Activated naive CD4-positive, alpha-beta T cell (primary cell): Measurements from ENCODE around the gene MDC1.
A peak's percentile ranks its signal among the peaks of the same experiment; 100 is the strongest.
"Not testable (repeated sequence)": the region's sequence is repeated elsewhere in the genome, so short reads cannot be mapped to it uniquely, and the experiment has no call there.

Source experiments
- DNase-seq, 4 experiments: peaks; one replicate each; lab custom pipeline; 2025; lab: John Stamatoyannopoulos, UW

The MDC1 gene, protein sequence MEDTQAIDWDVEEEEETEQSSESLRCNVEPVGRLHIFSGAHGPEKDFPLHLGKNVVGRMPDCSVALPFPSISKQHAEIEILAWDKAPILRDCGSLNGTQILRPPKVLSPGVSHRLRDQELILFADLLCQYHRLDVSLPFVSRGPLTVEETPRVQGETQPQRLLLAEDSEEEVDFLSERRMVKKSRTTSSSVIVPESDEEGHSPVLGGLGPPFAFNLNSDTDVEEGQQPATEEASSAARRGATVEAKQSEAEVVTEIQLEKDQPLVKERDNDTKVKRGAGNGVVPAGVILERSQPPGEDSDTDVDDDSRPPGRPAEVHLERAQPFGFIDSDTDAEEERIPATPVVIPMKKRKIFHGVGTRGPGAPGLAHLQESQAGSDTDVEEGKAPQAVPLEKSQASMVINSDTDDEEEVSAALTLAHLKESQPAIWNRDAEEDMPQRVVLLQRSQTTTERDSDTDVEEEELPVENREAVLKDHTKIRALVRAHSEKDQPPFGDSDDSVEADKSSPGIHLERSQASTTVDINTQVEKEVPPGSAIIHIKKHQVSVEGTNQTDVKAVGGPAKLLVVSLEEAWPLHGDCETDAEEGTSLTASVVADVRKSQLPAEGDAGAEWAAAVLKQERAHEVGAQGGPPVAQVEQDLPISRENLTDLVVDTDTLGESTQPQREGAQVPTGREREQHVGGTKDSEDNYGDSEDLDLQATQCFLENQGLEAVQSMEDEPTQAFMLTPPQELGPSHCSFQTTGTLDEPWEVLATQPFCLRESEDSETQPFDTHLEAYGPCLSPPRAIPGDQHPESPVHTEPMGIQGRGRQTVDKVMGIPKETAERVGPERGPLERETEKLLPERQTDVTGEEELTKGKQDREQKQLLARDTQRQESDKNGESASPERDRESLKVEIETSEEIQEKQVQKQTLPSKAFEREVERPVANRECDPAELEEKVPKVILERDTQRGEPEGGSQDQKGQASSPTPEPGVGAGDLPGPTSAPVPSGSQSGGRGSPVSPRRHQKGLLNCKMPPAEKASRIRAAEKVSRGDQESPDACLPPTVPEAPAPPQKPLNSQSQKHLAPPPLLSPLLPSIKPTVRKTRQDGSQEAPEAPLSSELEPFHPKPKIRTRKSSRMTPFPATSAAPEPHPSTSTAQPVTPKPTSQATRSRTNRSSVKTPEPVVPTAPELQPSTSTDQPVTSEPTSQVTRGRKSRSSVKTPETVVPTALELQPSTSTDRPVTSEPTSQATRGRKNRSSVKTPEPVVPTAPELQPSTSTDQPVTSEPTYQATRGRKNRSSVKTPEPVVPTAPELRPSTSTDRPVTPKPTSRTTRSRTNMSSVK (N-terminal part only)

DNA sequence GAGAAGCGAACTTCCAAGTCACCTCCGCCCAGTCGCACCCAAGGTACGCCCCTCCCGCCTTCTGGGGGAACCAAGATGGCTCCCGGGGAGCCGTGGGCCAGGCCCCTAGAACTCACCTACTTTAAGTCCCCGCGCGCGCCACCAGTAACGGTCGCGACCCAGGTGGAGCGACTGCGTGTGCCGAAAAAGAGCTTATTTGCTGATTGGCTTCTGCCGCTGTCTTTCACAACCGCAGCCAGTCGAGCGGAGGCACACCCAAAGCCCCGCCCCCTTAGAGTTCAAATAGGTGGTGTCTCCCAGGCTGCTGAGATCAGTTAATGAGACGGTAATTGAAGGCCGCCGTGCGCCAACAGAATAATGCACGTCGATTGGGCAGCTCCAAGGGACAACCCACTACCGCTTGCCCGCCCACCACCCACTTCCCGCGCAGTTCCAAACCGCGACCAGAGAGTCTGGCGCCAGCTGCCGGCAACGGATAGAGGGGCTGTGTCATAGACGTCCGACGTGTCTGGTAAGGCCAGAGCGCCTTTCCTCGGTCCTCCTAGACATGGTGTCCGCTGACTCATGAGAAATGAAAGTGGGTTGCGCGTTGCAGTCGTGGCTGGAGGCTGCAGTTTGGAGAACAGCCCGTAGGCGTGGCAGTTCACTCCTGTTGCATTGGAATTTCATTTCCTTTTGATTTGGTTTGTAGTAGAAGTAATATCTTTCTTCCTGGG lies at the start of gene MDC1:
MDC1 (minus strand) TSS at position 153 of the 716 bp plus-strand sequence. CDS start 2,106 bp downstream, outside the sequence.
- peak; percentile 93 to 97 (median 94) for DNase-seq

DNA sequence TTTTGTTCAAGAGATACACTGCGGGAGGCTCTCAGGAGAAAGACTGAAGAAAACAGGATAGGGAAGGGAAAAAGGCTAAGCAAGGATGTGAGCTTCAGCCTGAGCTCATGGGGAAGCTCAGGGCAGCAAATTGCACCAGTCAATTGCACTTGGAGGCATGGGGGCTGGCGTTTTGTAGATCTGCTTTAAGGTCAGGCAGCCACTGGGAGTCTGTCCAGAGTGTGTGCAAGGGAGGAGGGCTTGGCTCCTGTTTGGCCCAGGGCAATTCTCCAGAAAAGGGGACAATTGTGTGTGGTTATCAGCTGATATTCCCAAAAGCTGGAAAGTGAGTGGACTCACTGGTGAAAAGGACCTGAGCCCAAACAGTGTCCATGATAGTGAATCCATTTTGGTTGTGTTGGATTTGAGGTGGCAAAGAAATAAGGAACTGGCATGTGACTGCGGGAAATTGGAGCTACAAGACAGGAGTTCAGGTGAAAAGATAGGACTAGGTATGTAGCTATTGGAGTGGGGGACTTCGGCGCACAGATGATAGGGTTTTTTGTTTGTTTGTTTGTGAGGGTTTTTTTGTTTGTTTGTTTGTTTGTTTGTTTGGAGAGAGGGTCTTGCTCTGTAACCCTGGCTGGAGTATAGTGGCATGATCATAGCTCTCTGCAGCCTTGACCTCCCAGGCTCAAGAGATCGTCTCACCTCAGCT lies 49.5 kb upstream of the MDC1 start:
- DNase-seq = no peak

DNA sequence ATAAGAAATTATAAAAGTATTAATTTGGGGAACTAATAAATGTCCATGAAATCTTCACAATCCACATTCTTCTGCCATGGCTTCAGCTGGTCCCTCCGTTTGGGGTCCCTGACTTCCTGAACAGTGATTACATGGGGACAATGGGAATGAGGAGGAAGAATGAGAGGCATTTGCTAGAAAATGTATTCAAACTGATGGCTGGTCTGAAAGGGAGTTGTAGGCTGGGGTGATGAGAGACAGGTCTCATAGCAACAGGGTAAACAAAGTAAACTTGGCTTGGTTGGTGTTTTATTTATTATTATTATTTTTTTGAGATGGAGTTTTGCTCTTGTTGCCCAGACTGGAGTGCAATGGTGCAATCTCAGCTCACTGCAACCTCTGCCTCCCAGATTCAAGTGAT lies 48.4 kb upstream of the MDC1 start:
- not testable (repeated sequence) for DNase-seq

DNA sequence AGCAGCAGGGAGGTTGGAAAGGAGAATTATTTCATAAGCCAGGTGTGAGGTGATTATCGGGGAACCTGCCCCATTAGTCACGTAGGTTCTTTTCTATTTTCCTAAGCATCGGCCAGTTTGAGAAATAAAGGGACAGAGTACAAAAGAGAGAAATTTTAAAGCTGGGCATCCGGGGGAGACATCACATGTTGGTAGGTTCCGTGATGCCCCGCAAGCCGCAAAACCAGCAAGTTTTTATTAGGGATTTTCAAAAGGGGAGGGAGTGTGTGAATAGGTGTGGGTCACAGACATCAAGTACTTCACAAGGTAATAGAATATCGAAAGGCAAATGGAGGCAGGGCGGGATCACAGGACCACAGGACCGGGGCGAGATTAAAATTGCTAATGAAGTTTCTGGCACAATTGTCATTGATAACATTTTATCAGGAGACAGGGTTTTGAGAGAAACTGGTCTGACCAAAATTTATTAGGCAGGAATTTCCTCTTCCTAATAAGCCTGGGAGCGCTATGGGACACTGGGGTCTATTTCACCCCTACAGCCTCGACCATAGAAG lies 47.5 kb upstream of the MDC1 start:
- DNase-seq = not testable (repeated sequence)

DNA sequence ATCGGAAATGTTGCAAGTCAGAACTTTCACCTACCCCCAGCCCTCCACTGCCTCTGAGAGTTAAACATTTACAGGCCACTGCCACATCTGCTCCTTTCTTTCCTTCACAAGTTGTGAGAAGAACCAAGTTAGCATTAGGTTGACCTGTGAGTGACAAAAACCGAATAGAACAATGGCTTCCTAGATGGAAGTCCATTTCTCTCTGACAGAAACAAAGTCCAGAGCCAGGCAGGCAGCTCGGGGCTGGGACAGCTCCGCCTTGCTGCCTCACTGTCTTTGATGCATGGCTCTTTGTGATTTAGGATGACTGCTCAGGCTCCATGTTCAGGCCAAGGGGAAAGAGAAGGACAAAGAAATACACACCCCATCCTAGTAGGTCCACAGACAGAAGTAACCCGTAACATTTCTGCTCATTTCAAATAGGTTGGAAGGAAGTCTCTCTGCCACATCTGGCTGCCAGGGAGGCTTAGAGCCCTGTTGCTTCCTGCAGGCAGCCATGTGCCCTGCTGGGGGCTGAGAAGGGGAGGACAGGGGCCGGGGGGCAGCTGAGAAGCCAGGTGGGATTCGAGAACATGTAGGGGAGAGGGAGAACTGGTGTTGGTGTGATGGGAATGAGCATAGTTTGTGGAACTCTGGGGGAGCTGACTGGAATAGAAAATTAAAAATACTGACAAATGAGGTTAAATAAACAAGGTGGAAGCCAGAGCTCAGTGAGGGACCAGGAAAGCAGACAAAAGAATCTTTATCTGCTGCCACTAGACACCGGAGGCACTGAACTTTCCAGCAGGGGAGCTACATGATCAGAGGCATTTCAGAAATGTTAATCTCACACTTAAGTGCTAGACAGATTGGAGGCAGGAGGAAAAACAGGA lies 46.8 kb upstream of the MDC1 start:
- DNase-seq = peak in 1 of 4 experiments; percentile 13

DNA sequence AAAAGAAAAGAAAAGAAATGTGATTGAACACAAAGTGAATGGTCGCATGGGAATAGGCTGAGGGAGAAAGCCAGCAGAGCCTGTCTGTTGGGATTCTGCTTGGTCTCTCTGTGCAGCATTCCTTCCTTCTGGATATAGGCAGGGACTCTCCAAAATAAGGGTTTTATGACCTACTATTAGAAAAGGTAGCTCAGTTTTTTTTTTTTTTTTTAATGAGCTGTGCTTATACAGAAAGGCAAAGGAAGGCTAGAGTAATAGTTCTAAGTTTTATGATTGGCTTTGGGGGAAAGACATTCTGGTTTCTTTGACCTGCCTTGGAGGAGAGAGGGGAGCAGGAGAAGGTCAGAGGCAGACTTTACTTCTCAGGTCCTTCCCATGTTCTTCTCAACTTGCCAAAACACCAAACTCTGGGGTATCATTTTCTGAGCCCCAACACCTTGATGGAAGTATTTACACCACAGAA lies 46.1 kb upstream of the MDC1 start:
- DNase-seq = no peak

DNA sequence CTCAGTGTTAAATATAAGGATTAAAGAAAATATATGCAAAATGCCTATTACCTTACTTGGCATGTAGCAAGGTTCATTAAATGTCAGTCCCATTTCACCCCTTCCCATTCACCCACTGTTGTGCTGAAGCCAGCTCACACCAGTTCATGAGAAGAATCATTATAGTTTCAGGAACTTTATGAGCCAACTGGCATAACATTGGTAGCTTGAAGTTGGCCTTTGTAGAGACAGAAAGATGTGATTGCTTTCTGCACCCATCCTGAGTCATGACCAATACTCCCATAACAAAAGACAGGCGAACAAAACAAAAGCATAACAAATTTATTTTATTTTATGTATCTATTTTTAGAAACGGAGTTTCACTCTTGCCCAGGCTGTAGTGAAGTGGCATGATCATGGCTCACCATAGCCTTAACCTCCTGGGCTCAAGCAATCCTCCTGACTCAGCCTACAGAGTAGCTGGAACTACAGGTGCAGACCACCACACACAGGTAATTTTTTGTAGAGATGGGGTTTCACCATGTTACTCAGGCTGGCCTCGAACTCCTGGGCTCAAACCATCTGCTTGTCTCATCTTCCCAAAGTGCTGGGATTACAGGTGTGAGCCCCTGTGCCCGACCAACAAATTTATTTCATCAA lies 44.8 kb upstream of the MDC1 start:
- DNase-seq = no peak

DNA sequence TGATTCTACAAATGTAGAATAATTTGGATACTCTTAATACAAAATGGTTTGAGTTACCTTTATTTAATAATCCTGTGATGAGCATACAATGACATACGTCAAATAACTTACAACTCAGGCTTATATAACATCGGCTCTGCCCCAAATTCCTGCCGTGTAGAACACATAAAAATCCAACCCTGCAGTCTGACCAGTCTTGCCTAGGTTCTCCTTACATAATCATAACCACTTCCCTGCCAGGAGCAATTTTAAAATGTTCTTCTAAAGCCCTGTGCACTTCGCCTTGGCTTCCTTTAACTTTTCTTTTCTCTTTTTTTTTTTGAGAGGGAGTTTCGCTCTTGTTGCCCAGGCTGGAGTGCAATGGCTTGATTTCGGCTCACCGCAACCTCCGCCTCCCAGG lies 43.5 kb upstream of the MDC1 start:
- DNase-seq = no peak

DNA sequence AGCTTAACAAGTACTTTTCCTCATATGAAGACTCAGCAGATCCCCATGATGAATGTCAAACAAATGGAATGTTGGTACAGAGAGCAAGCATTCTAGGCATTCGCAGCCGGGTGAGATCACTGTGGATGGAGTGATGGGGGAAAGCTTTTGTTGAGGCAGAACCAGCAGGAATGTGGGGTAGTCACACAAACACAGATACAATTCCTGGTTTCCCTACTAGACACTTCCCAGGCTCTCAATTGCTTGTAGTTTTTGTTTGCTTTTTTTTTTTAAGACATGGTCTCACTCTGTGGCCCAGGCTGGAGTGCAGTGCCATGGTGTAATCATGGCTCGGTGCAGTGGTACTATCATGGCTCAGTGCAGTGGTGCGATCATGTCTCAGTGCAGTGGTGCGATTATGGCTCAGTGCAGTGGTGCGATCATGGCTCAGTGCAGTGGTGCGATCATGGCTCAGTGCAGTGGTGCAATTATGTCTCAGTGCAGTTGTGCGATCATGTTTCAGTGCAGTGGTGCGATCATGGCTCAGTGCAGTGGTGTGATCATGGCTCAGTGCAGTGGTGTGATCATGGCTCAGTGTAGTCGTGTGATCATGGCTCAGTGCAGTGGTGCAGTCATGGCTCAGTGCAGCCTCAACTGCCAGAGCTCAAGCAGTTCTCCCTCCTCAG lies 42.6 kb upstream of the MDC1 start:
- DNase-seq = no peak

DNA sequence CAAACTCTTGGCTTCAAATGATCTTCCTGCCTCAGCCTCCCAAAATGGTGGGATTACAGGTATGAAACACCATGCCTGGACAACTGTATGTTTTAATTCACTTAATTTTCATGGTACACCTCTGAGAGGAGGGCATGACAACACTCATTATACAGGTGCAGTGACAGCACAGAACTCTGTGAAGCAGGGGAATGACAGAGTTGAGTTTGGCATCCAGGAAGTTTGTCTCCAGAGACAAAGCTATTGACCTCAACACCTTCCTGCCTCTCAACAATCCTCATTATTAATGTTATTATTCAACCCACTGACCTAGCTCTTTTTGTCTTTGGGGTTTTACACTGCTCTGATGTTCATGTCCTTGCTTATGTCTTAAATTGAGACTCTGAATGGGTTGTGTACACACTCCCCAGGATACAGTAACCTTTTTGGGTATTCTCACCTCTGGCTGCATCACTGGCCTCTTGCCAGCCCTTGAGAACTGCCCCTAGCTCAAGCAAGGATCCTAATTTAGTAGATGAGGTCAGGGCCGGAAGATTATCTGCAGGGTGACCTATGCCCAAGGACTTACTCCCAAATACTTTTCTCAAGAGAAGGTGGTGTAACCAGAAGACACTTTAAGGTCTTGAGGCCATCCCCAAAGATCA lies 40.3 kb upstream of the MDC1 start:
- DNase-seq = no peak

DNA sequence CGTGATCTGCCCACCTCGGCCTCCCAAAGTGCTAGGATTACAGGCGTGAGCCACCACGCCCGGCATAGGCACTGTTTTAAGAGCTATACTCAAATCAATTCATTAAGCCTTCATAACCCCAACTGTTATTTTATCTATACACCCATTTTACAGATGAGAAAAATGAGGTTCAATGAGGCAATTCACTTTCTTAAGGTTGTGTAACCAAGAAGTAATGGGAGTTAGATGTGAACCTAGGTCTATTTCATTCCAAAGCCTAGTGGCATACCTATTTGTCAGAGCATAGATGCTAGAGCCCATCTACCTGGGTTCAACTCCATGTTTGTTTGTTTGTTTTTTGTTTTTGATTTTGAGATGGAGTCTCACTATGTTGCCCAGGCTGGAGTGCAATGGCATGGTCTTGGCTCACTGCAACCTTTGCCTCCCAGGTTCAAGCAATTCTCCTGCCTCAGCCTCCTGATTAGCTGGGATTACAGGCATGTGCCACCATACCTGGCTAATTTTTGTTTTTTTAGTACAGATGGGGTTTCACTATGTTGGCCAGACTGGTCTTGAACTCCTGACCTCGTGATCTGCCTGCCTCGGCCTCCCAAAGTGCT lies 39.4 kb upstream of the MDC1 start:
- not testable (repeated sequence) for DNase-seq

DNA sequence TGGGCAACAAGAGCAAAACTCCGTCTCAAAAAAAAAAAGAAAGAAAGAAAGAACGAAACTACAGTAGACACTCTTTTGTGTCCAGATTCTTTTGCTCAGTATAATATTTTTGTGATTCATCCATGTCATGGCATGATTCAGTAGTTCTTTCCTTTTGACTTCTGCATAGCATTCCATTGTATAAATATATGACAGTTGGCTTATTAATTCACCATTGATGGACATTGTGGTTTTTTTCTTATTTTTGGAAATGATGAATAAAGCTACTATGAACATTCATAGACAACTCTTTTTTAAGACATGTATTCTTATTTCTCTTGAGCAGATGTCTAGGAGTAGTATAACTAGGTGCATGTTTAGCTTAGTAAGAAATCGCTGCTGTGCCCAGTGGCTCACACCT lies 37.5 kb upstream of the MDC1 start:
- no peak for DNase-seq

DNA sequence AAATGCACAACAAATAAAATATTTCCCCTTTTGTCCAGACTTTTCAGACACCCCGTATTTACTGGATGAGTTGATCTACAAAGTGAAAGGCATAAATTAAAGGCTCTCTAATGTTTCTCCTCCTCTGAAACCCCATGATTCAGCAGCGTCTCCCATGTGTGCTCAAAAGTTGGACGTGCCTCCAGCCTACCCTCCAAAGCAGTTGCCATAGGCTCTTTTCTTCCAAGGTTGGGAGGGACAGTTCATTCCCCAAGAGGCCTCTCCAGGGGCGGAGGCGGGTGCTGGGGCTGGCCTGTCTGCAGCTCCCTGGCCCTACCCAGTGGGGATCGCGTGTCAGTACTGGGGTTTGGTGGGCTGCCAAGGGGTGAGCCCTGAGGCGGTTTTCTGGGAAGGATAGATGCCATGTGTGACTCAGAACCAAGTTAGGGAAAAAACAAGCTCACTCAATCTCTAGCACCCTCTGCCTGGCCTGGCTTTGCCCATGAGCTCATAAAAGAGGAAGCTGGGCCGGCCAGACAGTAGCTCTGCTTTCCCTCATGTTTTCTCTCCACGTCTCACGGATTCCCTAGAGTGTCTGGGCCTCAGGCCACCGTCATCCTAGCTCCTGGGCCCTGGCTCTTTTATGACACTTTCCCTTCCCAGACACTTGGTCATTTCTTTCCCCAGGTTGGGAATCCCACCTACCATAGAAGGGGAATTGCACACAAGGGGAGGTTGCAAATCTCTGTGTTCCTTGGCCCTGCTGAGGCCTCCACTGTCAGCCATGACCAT lies 35.3 kb upstream of the MDC1 start:
- DNase-seq = no peak

DNA sequence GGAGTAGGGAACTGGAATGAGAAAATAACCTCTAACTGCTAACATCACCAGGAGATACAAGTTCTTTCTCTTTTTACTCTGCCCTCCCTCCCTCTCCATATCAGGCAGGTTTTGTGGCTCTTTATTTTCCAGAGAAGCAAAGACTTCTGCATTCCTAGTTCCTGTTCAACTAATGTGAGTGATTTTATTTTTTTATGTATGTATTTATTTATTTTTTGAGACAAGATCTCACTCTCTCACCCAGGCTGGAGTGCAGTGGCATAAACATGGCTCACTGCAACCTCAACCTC lies 33.2 kb upstream of the MDC1 start:
- DNase-seq = no peak

DNA sequence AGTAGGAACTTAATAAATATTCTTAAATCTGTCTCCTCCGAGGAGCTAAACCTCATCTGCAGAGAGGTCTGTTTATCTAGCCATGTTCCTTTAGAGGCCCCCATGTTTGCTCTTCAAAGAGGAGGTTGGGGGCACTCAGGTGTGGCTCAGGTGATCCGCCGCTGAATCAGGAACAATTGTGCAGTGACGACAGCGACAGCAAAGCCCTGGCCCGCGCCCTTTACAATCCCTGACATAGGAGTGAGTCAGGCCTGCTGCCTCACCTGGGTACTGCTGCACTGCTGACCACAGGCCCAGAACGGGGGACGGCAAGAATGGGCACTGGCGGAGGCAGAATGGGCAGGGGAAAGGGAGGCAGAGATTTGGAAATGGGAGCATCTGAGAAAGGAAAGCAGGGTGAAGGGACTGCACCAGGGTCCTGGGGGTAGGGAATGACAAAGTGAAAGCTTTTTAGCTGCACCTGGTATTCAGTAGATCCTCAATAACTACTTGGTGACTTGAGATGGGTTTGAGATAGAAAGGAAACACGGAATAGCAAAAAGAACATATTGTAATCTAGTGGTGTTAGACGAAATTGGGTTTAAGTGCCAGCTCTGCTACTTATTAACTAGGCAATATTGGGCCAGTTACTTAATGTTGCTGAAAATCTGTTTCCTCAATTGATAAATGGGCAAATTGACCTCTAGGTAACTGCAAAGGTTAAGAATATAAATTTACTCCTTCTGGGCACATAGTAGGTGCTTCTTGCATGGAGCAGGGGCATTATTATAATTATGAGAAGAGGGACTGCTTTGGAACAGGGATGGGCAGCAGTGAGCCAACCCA lies 32.7 kb upstream of the MDC1 start:
- no peak for DNase-seq
